ENCODE data around the gene MEF2A.

MEF2A gene

GRCh38 chr15:99733268-99734039, 167.7 kb downstream of the MEF2A start, which contains the start of gene LYSMD4 (continued):
- TF ChIP-seq ZNF398 (tag by site-specific recombination; IDR thresholded peaks at IDR 0.05): no peak
- peak; percentile 37; the same call in 1 of the 2 replicates for TF ChIP-seq ZNF600 (tag by site-specific recombination; IDR thresholded peaks at IDR 0.05)
- TF ChIP-seq ZNF596 (tag by site-specific recombination; IDR thresholded peaks at IDR 0.05): peak; percentile 21; the same call in 1 of the 2 replicates
- TF ChIP-seq ZNF280D (tag by site-specific recombination; IDR thresholded peaks at IDR 0.05): no peak
- TF ChIP-seq ZNF140 (tag by site-specific recombination; IDR thresholded peaks at IDR 0.05): no peak
- TF ChIP-seq ZNF148 (tag by site-specific recombination; IDR thresholded peaks at IDR 0.05; ENCODE audit: borderline replicate concordance): no peak
- no peak for TF ChIP-seq ZBTB10 (tag by site-specific recombination; IDR thresholded peaks at IDR 0.05)
- no peak for TF ChIP-seq ZNF664 (tag by site-specific recombination; IDR thresholded peaks at IDR 0.05)
- no peak for TF ChIP-seq GLIS1 (tag by site-specific recombination; IDR thresholded peaks at IDR 0.05)
- no peak for TF ChIP-seq ZNF639 (tag by site-specific recombination; IDR thresholded peaks at IDR 0.05)
- TF ChIP-seq HIC1 (tag by site-specific recombination; IDR thresholded peaks at IDR 0.05): no peak
- TF ChIP-seq ZNF785 (tag by site-specific recombination; IDR thresholded peaks at IDR 0.05): no peak
- TF ChIP-seq YY1 (tag by site-specific recombination; IDR thresholded peaks at IDR 0.05): no peak
- TF ChIP-seq OVOL3 (tag by site-specific recombination; IDR thresholded peaks at IDR 0.05): no peak
- TF ChIP-seq ZFP69B (tag by site-specific recombination; IDR thresholded peaks at IDR 0.05): peak; percentile 21; the same call in 1 of the 2 replicates
- no peak for TF ChIP-seq ZNF513 (tag by site-specific recombination; IDR thresholded peaks at IDR 0.05)
- no peak for TF ChIP-seq ZNF26 (tag by site-specific recombination; IDR thresholded peaks at IDR 0.05)
- peak; percentile 63; the same call in 1 of the 2 replicates for TF ChIP-seq PBX3 (CRISPR knock-in tag; IDR thresholded peaks at IDR 0.05)
- no peak for TF ChIP-seq SALL2 (tag by site-specific recombination; IDR thresholded peaks at IDR 0.05; ENCODE audit: borderline replicate concordance)

All from HEK293 (cell line).